ENCODE data around the gene INTS7. TPM values are rescaled to one million over a fixed set of nuclear protein-coding genes. Genes with fewer than 3 reads are reported as not detected.
"Not testable (repeated sequence)": the region's sequence is repeated elsewhere in the genome, so short reads cannot be mapped to it uniquely, and the experiment has no call there.

Gene INTS7
- total RNA-seq, 1 donor from 2014 or later = 13.3 TPM

DNA sequence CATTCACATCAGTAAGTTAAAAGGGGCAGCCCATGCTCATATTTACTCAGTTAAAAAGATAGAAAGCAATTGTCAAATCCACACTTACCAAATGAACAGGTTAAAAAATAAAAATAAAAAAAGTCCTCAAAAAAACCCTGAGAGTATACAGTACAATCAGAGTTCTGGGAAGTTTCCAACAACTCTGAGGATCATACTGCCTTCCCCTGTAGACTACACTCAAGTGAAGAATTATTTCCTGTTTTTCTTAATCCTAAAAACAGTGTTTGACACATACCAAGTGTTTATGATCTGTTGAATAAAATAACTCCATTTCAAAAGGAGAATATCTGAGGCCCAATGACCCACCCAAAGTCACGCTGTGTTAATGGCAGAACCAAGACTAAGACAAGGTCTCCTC lies 61.8 kb downstream of the INTS7 start:
- peak; percentile 17 for DNase-seq

GRCh38 chr1:211968200-211968834 lies 67.0 kb downstream of the INTS7 start:
- no peak for DNase-seq

DNA sequence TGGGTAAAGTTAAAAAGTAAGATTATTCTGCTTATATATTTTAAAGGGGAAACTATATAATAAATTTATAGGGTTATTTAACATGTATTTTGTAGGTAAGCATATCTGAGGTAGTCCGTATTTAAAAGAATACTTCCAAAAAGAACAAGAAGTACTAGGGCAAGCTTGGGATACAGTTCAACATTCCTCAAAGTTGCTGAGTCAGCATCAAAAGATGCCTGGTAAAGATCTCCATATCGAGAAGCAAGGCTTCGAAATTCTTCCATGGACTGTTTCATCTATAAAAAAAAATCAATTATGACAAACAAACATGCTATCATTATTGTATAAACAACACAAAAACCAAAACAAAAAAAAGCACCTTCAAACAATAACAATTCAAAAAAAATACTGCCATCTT lies 67.7 kb downstream of the INTS7 start:
- DNase-seq = no peak

DNA sequence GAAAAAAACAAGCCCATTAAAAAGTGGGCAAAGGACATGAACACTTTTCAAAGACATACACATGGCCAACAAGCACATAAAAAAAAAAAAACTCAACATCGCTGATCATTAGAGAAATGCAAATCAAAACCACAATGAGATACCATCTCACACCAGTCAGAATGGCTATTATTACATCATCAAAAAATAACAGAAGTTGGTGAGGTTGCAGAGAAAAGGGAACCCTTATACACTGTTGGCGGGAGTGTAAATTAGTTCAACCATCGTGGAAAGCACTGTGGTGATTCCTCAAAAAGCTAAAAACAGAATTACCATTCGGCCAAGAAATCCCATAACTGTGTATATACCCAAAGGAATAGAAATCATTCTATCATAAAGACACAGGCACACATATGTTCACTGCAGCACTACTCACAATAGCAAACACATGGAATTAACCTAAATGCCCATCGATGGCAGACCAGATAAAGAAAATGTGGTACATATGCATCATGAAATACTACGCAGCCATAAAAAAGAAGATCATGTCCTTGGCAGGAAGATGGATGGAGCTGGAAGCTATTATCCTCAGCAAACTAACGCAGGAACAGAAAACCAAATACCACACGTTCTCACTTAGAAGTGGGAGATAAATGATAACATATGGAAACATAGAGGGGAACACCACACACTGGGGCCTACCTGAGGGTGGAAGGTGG lies 70.1 kb downstream of the INTS7 start:
- no peak for DNase-seq

- DNase-seq = no peak
Observed at GRCh38 chr1:211959680-211960079, 75.7 kb downstream of the INTS7 start.

DNA sequence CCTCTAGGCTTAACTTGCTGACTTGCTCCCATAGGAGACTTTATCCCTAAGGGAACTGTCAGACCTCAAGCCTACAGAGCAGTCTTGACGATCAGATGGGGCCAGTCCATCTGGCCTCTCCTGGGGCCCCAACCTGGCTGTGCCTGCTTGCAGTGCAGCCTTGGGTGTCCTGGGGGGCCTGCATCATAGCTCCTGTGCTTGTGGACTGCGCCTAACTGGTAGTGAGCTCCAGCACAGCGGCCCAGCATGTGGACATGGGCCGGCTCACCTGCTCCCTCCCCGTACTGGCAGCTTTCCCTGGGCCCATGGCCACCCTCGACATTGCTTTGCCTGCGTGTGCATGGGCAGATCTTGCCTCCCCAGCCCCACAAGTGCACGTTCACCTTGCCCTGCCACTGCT lies 76.1 kb downstream of the INTS7 start:
- no peak for DNase-seq

DNA sequence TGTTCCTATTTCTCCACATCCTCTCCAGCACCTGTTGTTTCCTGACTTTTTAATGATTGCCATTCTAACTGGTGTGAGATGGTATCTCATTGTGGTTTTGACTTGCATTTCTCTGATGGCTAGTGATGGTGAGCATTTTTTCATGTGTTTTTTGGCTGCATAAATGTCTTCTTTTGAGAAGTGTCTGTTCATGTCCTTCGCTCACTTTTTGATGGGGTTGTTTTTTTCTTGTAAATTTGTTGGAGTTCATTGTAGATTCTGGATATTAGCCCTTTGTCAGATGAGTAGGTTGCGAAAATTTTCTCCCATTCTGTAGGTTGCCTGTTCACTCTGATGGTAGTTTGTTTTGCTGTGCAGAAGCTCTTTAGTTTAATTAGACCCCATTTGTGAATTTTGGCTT lies 81.3 kb downstream of the INTS7 start:
- not testable (repeated sequence) for DNase-seq

DNA sequence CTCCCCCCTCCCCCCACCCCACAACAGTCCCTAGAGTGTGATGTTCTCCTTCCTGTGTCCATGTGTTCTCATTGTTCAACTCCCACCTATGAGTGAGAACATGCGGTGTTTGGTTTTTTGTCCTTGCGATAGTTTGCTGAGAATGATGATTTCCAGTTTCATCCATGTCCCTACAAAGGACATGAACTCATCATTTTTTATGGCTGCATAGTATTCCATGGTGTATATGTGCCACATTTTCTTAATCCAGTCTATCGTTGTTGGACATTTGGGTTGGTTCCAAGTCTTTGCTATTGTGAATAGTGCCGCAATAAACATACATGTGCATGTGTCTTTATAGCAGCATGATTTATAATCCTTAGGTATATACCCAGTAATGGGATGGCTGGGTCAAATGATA lies 81.8 kb downstream of the INTS7 start:
- DNase-seq = not testable (repeated sequence)

DNA sequence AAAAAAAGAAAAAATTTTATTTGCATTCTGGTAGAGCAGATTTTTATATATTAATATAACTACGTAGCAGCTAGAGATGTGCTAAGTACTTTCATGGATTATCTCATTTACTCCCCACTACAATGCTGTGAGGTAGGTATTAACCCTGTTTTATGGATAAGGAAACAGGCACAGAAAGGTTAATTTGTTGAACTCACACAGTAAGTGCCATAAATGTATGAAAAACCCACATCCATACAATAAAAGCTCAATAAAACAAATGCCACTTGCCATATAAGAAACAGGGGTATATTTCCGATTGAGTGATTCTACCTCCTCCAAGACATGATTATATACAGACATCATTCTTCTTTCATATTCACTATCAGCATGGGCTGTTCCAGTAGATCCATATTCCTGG lies 83.1 kb downstream of the INTS7 start:
- no peak for DNase-seq

DNA sequence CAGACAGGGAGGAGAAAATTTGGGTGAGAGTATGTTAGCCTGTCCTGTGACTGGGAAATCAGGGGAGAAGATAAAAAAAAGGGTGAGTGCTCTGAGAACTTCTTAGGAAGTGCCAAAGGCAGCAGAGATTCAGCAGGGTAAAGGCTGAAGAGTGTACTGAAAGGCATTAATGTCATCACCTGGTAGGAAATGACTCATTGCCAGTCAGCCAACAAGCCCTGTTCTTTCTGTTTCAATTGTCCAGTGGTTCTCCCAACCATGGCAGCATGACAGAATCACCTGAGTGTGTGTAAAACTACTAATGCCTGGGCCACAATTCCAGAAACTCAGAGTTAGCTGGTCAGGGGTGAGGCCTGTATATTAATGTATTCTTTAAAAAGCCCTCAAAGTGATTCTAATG lies 83.5 kb downstream of the INTS7 start:
- peak; percentile 85 for DNase-seq

DNA sequence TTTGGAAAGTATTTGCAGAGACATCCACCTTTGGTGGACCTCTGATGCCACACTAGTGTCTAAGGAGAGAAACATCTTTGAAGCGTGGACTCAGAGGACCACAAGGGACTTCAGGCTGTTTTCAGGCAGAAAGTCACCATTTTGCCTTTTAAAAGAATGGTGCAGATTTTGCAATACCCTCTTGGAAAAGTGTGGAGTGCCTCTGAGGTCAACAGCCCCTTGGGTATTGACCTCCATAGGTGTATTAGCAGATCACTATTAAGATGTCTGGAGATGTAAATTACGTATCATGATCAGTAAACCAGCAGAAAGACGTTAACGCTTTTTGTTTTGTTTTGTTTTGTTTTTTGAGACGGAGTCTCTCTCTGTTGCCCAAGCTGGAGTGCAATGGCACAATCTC lies 87.0 kb downstream of the INTS7 start:
- DNase-seq = no peak

GRCh38 chr1:211947396-211948295 lies 87.7 kb downstream of the INTS7 start:
- DNase-seq = no peak

DNA sequence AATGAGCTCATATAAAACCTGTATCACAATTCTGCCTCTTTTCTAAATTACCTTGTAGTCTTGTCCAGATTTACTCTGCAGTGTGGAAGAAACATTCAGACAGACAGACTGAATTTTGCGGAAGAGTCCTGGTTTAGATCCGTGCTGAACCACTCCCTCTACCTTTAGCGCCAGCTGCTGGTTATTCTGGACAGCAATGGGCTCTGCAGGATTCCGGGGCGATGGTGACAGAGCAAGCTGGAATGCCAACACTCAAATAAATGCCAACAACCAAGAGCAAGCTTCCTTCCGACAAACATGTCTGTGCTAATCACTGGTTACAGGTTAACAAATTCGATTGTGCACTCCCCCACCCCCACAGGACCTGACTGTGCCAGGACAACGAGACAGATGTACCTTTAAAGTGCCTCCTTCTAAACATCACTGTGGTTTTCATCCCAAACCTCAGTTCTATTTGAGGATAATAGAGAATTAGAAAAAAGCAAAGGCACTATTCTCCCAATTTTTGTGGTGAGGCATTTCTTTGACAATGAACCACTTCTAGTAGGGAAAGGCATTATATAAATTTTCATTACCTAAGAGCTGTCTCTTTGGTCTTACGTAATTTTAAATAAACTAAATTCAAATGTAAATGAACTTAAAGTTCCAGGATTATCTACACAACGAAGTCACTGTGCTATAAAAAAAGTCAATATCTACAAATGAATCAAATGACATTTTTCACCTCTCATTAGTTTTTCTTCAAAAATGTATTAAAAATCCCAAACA lies 90.4 kb downstream of the INTS7 start:
- no peak for DNase-seq

DNA sequence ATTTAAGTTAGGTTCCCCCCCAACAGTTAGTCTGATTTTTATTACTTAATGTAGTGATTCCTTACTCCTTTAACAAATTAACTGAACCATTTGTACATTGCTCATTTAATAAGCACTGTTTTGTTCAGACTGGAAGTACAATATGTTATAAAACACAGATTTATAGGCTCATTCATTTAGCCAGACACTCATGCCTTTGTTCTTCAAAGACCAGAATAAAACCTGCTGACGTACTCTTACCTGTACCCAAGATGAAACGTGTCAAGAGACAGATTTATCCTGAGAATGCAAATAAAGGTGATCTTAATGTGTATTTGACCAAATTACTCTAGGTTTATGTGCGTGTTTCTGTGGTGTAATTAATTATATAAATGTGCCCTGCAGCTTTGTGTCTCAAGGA lies 92.8 kb downstream of the INTS7 start:
- DNase-seq = no peak

DNA sequence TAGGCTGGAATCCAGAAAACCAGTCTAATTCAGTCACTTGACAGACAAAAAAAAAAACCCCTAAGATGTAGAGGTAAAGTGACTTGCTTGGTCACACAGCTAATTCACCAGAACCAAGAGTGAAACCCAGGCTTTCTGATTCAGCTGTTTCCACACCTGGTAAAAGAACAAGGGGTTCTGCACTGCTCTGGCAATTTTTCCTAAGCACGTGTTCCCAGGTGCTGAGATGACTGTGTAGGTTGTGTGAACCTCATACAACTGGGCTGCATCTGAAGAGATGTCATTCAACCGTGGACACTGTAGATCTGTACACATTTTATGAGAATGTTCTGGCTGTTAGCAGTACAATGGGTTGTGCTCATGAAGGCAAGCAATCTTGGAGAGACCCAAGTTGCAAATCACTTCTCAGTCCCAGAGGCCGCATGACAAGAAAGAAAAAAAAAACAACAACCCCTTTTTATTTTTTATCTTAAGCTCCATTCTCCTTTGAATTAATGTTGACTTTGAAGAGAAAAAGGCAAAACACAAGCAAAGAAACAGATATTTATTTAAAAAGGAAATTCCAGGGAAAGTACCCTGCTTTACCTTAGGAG lies 95.4 kb downstream of the INTS7 start:
- DNase-seq = no peak

GRCh38 chr1:211938561-211938997 lies 96.8 kb downstream of the INTS7 start:
- DNase-seq = no peak

DNA sequence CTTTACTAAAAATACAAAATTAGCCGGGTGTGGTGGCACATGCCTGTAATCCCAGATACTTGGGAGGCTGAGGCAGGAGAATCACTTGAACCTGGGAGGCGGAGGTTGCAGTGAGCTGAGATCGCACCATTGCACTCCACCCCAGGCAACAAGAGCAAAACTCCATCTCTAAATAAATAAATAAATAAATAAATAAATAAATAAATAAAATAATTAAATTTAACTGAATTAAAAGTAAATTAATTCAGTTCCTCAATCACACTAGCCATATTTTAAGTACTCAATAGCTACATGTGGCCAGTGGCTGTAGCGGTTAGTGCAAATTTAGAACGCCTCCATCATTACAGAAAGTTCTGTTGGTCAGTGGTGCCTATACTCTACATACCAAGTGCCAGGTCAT lies 97.9 kb downstream of the INTS7 start:
- DNase-seq = not testable (repeated sequence)

GRCh38 chr1:211935448-211935970 lies 99.8 kb downstream of the INTS7 start:
- DNase-seq = no peak

- no peak for DNase-seq
Observed at GRCh38 chr1:211933946-211934714, 101.2 kb downstream of the INTS7 start.

DNA sequence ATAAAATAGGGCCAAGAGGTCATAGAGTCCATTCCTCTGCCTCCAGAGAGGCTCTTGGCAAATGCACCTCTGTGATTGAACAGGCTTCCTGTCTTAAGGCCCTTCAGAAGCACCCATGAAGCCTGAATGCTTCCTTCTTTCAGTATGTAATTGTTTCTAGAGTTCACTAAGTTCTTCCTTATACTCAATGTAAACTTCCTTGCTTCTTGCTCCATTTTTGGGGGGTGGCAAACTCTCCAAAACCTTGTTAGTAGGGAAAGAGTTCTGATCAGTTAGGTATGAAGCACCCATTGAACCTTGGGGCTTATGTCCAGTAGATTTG lies 102.5 kb downstream of the INTS7 start:
- no peak for DNase-seq

DNA sequence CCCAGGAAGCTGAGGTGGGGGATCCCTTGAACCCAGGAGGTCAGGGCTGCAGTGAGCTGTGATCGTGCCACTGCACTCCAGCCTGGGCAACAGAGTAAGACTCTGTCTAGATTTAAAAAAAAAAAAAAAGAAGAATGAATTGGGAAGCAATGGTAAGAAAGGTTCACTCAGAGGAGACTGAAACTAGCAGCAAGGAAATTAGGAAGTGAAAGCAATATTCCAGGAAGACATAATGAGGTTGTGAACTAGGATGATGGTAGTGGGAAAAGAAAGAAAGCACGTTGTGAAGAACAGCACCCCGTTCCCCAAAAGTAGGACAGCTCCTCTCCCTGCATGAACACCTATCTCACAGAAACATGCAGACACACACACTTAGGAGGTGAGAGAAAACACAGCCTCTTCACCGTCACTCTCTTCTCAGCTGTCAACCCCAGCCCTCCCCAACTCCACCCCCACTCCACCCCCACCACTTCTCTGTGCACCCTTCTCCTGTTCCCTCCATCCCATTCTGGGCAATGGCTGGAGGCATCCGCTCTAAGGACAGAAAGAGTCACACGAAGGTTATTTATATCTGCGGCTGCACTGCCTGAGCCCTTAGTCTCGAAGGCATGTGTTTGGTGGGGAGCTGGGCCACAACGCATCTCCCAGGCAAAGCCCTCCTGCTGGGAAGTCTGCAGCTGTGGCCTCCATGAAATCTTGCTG lies 103.0 kb downstream of the INTS7 start:
- DNase-seq = no peak

All from dermis blood vessel endothelial cell (primary cell).